Ovary (tissue), 3 donors: ENCODE results near the gene PROS1.

Experiments used
- CTCF ChIP-seq, 3 donors: fragments of 450-650 bp in 2 of 3; fragments of 200-600 bp in 1 of 3; IDR thresholded peaks; one replicate each; pipeline versions ENCODE4 v1.5.1 to v1.8.0; 2016 to 2022; ENCODE audit warnings: antibody characterized with exemption in 3 of 3, mild to moderate bottlenecking in 1 of 3
- EP300 ChIP-seq: sonication (generic); formaldehyde crosslinking; IDR thresholded peaks from one replicate; pipeline ENCODE4 v1.6.1; 2017; ENCODE audit warnings: antibody characterized with exemption
- POLR2A ChIP-seq: fragments of 450-650 bp; IDR thresholded peaks from one replicate; pipeline ENCODE4 v1.6.1; 2017; ENCODE audit warnings: antibody characterized with exemption, mild to moderate bottlenecking, moderate library complexity
- donor health status: DM: no; HTN: no; CAD: no.

GRCh38 chr3:93989241-93989640 lies 15.5 kb upstream of the PROS1 start:
- TF ChIP-seq CTCF (IDR thresholded peaks at IDR 0.05) (no peak), EP300 (no peak), POLR2A (no peak)
